HepG2 (cell line): Measurements from ENCODE around the gene CFH. TPM values are rescaled to one million over a fixed set of nuclear protein-coding genes. Genes with fewer than 3 reads are reported as not detected.

Experiments
- ATAC-seq: fragments of 200-7000 bp; cut with Tn5 transposase; 3 replicates; pipeline ENCODE4 v1.9.1; 2020; ENCODE audit warnings: mild to moderate bottlenecking, moderate library complexity
- BruUV-seq: library from RNA; stranded (reverse); fragments of 400-500 nt; replicated peaks from 2 replicates; lab custom pipeline; 2021; lab: Mats Ljungman, UMichigan
- CTCF ChIA-PET: fragments of 300-600 bp; formaldehyde crosslinking; extraction: SDS; loops from one replicate; lab custom pipeline; 2021; ENCODE audit warnings: low total read pairs, inconsistent platforms, low intra/inter-chr PET ratio; lab: Yijun Ruan, JAX
- POLR2A ChIA-PET: fragments of 350-600 bp; sonication (Branson Sonifier 250); formaldehyde crosslinking; loops from one replicate; lab custom pipeline; 2020; ENCODE audit warnings: antibody characterized with exemption, inconsistent platforms; lab: Yijun Ruan, JAX
- DNase-seq: peaks from one replicate; pipeline ENCODE4 v3.0.0-alpha.2; 2015; ENCODE audit warnings: low spot score
- FAIRE-seq: peaks from 3 replicates; lab custom pipeline; 2011; peaks lifted over from hg19 to GRCh38; lab: Jason Lieb, UNC
- H2AFZ ChIP-seq: one replicate; pipeline ENCODE4 v1.6.1; 2011; ENCODE audit warnings: low read length, inconsistent platforms
- H3K27ac ChIP-seq: fragments of 300-600 bp; 3 replicates; pipeline ENCODE4 v1.8.0; 2011; ENCODE audit warnings: mixed run types, mild to moderate bottlenecking, mixed read lengths, low read length, inconsistent platforms; ENCODE audit not compliant: insufficient read depth; ENCODE audit errors: extremely low read length
- H3K27me3 ChIP-seq, 2 experiments: fragments of 200-600 bp in 1 of 2; 2 replicates in 1 of 2; 3 replicates in 1 of 2; pipeline versions ENCODE4 v1.6.0 to v1.8.0; 2011; ENCODE audit warnings: low read length in 2 of 2, mild to moderate bottlenecking in 2 of 2, moderate library complexity in 2 of 2, inconsistent platforms in 1 of 2; ENCODE audit not compliant: insufficient read depth in 2 of 2, control insufficient read depth in 1 of 2
- H3K36me3 ChIP-seq, 2 experiments: fragments of 200-600 bp in 1 of 2; replicated peaks in 1 of 2; 2 replicates in 1 of 2; 3 replicates in 1 of 2; pipeline versions ENCODE4 v1.5.1 to v1.8.0; 2011; ENCODE audit warnings: low read length in 2 of 2, inconsistent platforms in 1 of 2; ENCODE audit not compliant: insufficient read depth in 2 of 2, control insufficient read depth in 1 of 2
- H3K4me1 ChIP-seq: 2 replicates; pipeline ENCODE4 v1.5.1; 2012; ENCODE audit warnings: low read length, inconsistent platforms; ENCODE audit not compliant: insufficient read depth
- H3K4me2 ChIP-seq: 2 replicates; pipeline ENCODE4 v1.6.0; 2011; ENCODE audit warnings: low read depth, low read length, inconsistent platforms
- H3K4me3 ChIP-seq, 3 experiments: fragments of 200-600 bp in 1 of 3; sonication (generic), shearing (Covaris generic) in 1 of 3; replicated peaks in 1 of 3; 2 replicates each; pipeline ENCODE4 v1.5.1; 2011 to 2016; ENCODE audit warnings: low read length in 3 of 3, inconsistent platforms in 2 of 3, low read depth in 2 of 3, mild to moderate bottlenecking in 2 of 3, control low read depth in 1 of 3, mixed read lengths in 1 of 3; ENCODE audit not compliant: insufficient read depth in 1 of 3
- H3K79me2 ChIP-seq: one replicate; pipeline ENCODE4 v1.6.1; 2011; ENCODE audit warnings: low read length, inconsistent platforms; ENCODE audit not compliant: insufficient read depth
- H3K9ac ChIP-seq: 2 replicates; pipeline ENCODE4 v1.6.0; 2011; ENCODE audit warnings: mild to moderate bottlenecking, low read depth, low read length, inconsistent platforms; ENCODE audit not compliant: insufficient read depth
- H3K9me3 ChIP-seq: 2 replicates; pipeline ENCODE4 v1.5.1; 2012; ENCODE audit warnings: mild to moderate bottlenecking, low read length
- H4K20me1 ChIP-seq: 2 replicates; pipeline ENCODE4 v1.6.0; 2011; ENCODE audit warnings: inconsistent platforms, mild to moderate bottlenecking, low read length, moderate library complexity; ENCODE audit not compliant: insufficient read depth
- GABPA ChIP-seq, 2 experiments: IDR thresholded peaks; 2 replicates each; pipeline ENCODE4 v1.6.1; 2011 to 2016; ENCODE audit warnings: low read depth in 2 of 2, low read length in 1 of 2, missing biosample characterization in 1 of 2, missing genetic modification characterization in 1 of 2
- HNRNPUL1 ChIP-seq: fragments of 200-400 bp; formaldehyde crosslinking; IDR thresholded peaks from 2 replicates; pipeline ENCODE4 v1.6.1; 2017; ENCODE audit warnings: low read depth, mild to moderate bottlenecking, low read length, moderate library complexity
- MLX ChIP-seq: IDR thresholded peaks from 2 replicates; pipeline ENCODE4 v1.6.1; 2016
- ZNF30 ChIP-seq: sonication (generic); formaldehyde crosslinking; IDR thresholded peaks from 2 replicates; pipeline ENCODE4 v1.5.0; 2020; ENCODE audit warnings: mild to moderate bottlenecking, missing genetic modification reagents
- WGBS: methylation state at CpG from one replicate; pipeline ENCODE4 v1.1.6; 2017; ENCODE audit warnings: low lambda C conversion rate; 5-methylcytosine and 5-hydroxymethylcytosine counted together
- in situ Hi-C: cut with HindIII; loops from 2 replicates; pipeline ENCODE4 v1.10.0; 2017; ENCODE audit warnings: low pct_unique_long_range_greater_than_20kb; ENCODE audit not compliant: extremely low pct_ligation_motif_present
- intact Hi-C: fragments of 100-400 bp; cut with micrococcal nuclease; formaldehyde crosslinking; loops from one replicate; pipeline ENCODE4 v1.10.0; 2022; ENCODE audit not compliant: unreplicated experiment
- polyA plus RNA-seq, 8 experiments: library from polyadenylated mRNA; depleted of rRNA in 3 of 8; stranded (reverse) in 7 of 8; unstranded in 1 of 8; fragments of >200 nt; fragmentation: Illumina TruSeq in 4 of 8; extraction: Trizol in 4 of 8; gene quantifications; 2 replicates each; pipeline versions ENCODE4 v1.2.1 to v1.2.3, GENCODE V29; 2011 to 2016; ENCODE audit warnings: low read depth in 4 of 8, missing spikeins in 1 of 8, mixed read lengths in 1 of 8; ENCODE audit not compliant: insufficient read depth in 1 of 8
- total RNA-seq, 5 experiments: library from RNA; depleted of rRNA; stranded (reverse); fragments of >200 nt; fragmentation: Illumina TruSeq; extraction: Trizol; gene quantifications; 2 replicates each; pipeline ENCODE4 v1.2.3, GENCODE V29; 2016; ENCODE audit warnings: low read depth in 1 of 5
- TF ChIP-seq, protein P1 (sequence below): sonication (generic); formaldehyde crosslinking; conservative IDR thresholded peaks from 2 replicates; pipeline ENCODE4 v1.4.0; 2020; ENCODE audit warnings: mild to moderate bottlenecking, missing genetic modification reagents, moderate library complexity
- TF ChIP-seq, protein P2 (sequence below): sonication (generic); formaldehyde crosslinking; IDR thresholded peaks from 2 replicates; pipeline ENCODE4 v1.8.0; 2022; ENCODE audit warnings: missing genetic modification reagents, low read depth, mild to moderate bottlenecking, borderline replicate concordance

The CFH gene
- total and polyA plus RNA-seq, 2 of the 13 experiments (the other 11 are each of a cell fraction or from before 2014, with no cell fraction given): not detected

- no peaks in the 10 kb centered on the region for H3K79me2 ChIP-seq
- 3% methylated on average over 3 of the region's 3 CpGs for WGBS
- H3K4me3 ChIP-seq: no peak overlapping the region
- no peaks in the 10 kb centered on the region for H3K36me3 ChIP-seq
- ATAC-seq (no peak), FAIRE-seq (no peak), DNase-seq (no peak)
- intact Hi-C loops (no loop called here), in situ Hi-C loops (loop anchor here (10.0 kb wide), 1 partner anchor 311 kb away; no protein-coding TSS in a partner anchor)
- H4K20me1 ChIP-seq: no peaks in the 10 kb centered on the region
- POLR2A ChIA-PET: no interaction called here
- H3K27me3 ChIP-seq: no peaks in the 10 kb centered on the region
- BruUV-seq: no TSS peak
- H3K4me2 ChIP-seq: no peak overlapping the region
- H3K27ac ChIP-seq: no peak overlapping the region
- H2AFZ ChIP-seq: no peak overlapping the region
- no peaks in the 10 kb centered on the region for H3K9me3 ChIP-seq
- H3K4me1 ChIP-seq: no peaks in the 10 kb centered on the region
- CTCF ChIA-PET: no interaction called here
- H3K9ac ChIP-seq: no peak overlapping the region
- TF ChIP-seq ZNF30 (no peak), MLX (CRISPR knock-in tag) (no peak), HNRNPUL1 (no peak), GABPA (IDR thresholded peaks at IDR 0.05; ENCODE audit: low read depth, low read length) (no peak), GABPA (CRISPR knock-in tag; IDR thresholded peaks at IDR 0.05; ENCODE audit: low read depth) (no peak)
- TF ChIP-seq, protein P1, sequence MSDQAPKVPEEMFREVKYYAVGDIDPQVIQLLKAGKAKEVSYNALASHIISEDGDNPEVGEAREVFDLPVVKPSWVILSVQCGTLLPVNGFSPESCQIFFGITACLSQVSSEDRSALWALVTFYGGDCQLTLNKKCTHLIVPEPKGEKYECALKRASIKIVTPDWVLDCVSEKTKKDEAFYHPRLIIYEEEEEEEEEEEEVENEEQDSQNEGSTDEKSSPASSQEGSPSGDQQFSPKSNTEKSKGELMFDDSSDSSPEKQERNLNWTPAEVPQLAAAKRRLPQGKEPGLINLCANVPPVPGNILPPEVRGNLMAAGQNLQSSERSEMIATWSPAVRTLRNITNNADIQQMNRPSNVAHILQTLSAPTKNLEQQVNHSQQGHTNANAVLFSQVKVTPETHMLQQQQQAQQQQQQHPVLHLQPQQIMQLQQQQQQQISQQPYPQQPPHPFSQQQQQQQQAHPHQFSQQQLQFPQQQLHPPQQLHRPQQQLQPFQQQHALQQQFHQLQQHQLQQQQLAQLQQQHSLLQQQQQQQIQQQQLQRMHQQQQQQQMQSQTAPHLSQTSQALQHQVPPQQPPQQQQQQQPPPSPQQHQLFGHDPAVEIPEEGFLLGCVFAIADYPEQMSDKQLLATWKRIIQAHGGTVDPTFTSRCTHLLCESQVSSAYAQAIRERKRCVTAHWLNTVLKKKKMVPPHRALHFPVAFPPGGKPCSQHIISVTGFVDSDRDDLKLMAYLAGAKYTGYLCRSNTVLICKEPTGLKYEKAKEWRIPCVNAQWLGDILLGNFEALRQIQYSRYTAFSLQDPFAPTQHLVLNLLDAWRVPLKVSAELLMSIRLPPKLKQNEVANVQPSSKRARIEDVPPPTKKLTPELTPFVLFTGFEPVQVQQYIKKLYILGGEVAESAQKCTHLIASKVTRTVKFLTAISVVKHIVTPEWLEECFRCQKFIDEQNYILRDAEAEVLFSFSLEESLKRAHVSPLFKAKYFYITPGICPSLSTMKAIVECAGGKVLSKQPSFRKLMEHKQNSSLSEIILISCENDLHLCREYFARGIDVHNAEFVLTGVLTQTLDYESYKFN (CRISPR knock-in tag): no peak
- TF ChIP-seq, protein P2, sequence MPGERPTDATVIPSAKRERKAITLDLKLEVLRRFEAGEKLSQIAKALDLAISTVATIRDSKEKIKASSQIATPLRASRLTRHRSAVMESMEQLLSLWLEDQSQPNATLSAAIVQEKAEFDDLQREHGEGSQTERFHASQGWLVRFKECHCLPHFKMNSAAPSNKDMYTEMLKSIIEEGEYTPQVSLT (CRISPR knock-in tag): no peak
These were observed 3.7 kb downstream of the CFH start for GRCh38 chr1:196655494-196655893.
